Upper lobe of left lung (tissue), 6 donors: ENCODE results near the gene FUT2. TPM values are rescaled to one million over a fixed set of nuclear protein-coding genes. Genes with fewer than 3 reads are reported as not detected.
"Not testable (repeated sequence)": the region's sequence is repeated elsewhere in the genome, so short reads cannot be mapped to it uniquely, and the experiment has no call there.

Experiments used
- ATAC-seq, 2 donors: fragments of 200-7000 bp; cut with Tn5 transposase; one replicate each; pipeline ENCODE4 v1.9.1; 2022; ENCODE audit warnings: mild to moderate bottlenecking in 2 of 2, moderate library complexity in 2 of 2; ENCODE audit not compliant: low FRiP score in 2 of 2
- DNase-seq, 2 donors: peaks; one replicate each; pipeline ENCODE4 v3.0.0-alpha.2; 2019 to 2020
- H3K27ac ChIP-seq, 4 donors: fragments of 200-600 bp; sonication (generic); one replicate each; pipeline ENCODE4 v1.5.1; 2016 to 2019
- H3K27me3 ChIP-seq, 4 donors: fragments of 200-600 bp; sonication (generic); one replicate each; pipeline ENCODE4 v1.5.1; 2017 to 2019
- H3K36me3 ChIP-seq, 4 donors: fragments of 200-600 bp; sonication (generic); one replicate each; pipeline ENCODE4 v1.5.1; 2016 to 2019
- H3K4me1 ChIP-seq, 4 donors: fragments of 200-600 bp; sonication (generic); one replicate each; pipeline ENCODE4 v1.5.1; 2018 to 2019
- H3K4me3 ChIP-seq, 4 donors: fragments of 200-600 bp; sonication (generic); one replicate each; pipeline ENCODE4 v1.5.1; 2017 to 2019; ENCODE audit warnings: mild to moderate bottlenecking in 2 of 4, moderate library complexity in 1 of 4
- H3K9me3 ChIP-seq, 4 donors: fragments of 200-600 bp; sonication (generic); one replicate each; pipeline ENCODE4 v1.5.1; 2018 to 2019
- EP300 ChIP-seq, 4 donors: sonication (generic); formaldehyde crosslinking; IDR thresholded peaks; one replicate each; pipeline ENCODE4 v1.5.1; 2017; ENCODE audit warnings: antibody characterized with exemption in 4 of 4, control low read depth in 2 of 4
- POLR2A ChIP-seq, 4 donors: fragments of 450-650 bp; IDR thresholded peaks; one replicate each; pipeline ENCODE4 v1.5.1; 2016 to 2017; ENCODE audit warnings: antibody characterized with exemption in 4 of 4, mild to moderate bottlenecking in 2 of 4
- POLR2AphosphoS5 ChIP-seq, 2 donors: sonication (generic); formaldehyde crosslinking; IDR thresholded peaks; one replicate each; pipeline ENCODE4 v1.5.1; 2017; ENCODE audit warnings: antibody characterized with exemption in 2 of 2
- WGBS, 2 donors: methylation state at CpG; one replicate each; pipeline ENCODE4 v1.1.5; 2017 to 2018; 5-methylcytosine and 5-hydroxymethylcytosine counted together
- total RNA-seq, 6 donors: library from RNA; depleted of rRNA in 4 of 6; stranded (reverse); fragments of >200 nt in 4 of 6; gene quantifications; one replicate each; pipeline versions ENCODE4 v1.1.0 to v1.2.1, GENCODE V29; 2016 to 2021
- TF ChIP-seq, protein P1 (sequence below), 6 experiments: fragments of 450-650 bp in 4 of 6; fragments of 200-600 bp in 2 of 6; sonication (generic) in 2 of 6; IDR thresholded peaks; one replicate each; pipeline ENCODE4 v1.5.1; 2016 to 2019; ENCODE audit warnings: antibody characterized with exemption in 6 of 6
- donor health status: DM: no; HTN: no; CAD: no; lungs with moderate emphysema.
- donor health status: DM: no; HTN: yes; CAD: no; lungs with severe emphysema.

The FUT2 gene
- total RNA-seq, 6 donors from 2014 or later: 0.15 to 4.7 (median 1.9) TPM; not detected in 1

DNA sequence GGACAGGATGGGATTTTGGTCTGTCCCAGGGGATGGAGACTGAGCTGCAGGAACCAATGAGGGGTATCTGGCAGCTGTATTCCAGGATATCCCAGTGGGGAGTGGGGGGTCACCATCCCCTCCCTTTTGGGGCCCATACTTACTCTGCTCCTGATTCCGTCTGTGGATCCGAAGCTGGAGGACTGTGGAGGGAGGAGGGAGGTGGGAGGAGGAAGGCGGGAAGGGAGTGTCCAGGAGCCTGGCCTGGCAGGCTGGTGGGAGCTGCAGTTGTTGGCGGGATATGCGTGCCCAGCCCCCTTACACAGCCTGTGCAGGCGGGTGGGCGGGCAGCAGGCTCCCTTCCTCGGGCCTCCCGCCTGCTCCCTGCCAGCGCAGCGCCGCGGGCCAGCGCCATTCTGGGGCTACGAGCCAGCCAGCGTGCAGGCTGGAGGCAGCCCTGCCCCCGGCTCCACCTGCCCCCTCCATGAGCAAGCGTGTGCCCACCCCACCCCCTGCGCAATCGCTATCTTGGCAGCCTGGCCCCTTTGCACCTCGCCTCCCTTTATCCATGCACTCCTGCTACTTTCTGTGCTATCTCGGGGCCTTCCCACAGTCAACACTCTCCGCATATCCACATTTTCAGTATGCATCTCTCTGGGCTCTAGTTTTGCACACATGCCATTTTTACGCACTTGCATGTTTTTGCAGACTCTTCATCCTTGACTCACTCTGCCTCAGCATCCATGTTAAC lies 21.0 kb downstream of the FUT2 start:
- no peaks in the 10 kb centered on the region for H3K9me3 ChIP-seq
- TF ChIP-seq POLR2A (IDR thresholded peaks at IDR 0.05): no peak
- TF ChIP-seq EP300 (IDR thresholded peaks at IDR 0.05): no peak
- no peak for TF ChIP-seq POLR2AphosphoS5 (IDR thresholded peaks at IDR 0.05)
- TF ChIP-seq, protein P1, sequence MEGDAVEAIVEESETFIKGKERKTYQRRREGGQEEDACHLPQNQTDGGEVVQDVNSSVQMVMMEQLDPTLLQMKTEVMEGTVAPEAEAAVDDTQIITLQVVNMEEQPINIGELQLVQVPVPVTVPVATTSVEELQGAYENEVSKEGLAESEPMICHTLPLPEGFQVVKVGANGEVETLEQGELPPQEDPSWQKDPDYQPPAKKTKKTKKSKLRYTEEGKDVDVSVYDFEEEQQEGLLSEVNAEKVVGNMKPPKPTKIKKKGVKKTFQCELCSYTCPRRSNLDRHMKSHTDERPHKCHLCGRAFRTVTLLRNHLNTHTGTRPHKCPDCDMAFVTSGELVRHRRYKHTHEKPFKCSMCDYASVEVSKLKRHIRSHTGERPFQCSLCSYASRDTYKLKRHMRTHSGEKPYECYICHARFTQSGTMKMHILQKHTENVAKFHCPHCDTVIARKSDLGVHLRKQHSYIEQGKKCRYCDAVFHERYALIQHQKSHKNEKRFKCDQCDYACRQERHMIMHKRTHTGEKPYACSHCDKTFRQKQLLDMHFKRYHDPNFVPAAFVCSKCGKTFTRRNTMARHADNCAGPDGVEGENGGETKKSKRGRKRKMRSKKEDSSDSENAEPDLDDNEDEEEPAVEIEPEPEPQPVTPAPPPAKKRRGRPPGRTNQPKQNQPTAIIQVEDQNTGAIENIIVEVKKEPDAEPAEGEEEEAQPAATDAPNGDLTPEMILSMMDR (IDR thresholded peaks at IDR 0.05): no peak
- peaks cover 0 to 9% (median 0%) of the 10 kb centered on the region in 4 donors for H3K36me3 ChIP-seq
- no peak for ATAC-seq
- DNase-seq: peak in 1 of 2 donors; percentile 87
- 35 to 42% methylated on average over 10 to 11 of the region's 24 CpGs for WGBS, 2 donors
- peaks cover 48 to 77% (median 61%) of the 10 kb centered on the region in 4 donors for H3K4me1 ChIP-seq
- H3K27me3 ChIP-seq: no peaks in the 10 kb centered on the region
- H3K4me3 ChIP-seq: peak overlapping the region in 3 of 4 donors; percentile 15 to 31 (median 20)
- peak overlapping the region in 3 of 4 donors; percentile 83 to 87 (median 87) for H3K27ac ChIP-seq

- ATAC-seq: not testable (repeated sequence)
- WGBS, 2 donors: 92 to 95% methylated on average over 13 of the region's 13 CpGs
Observed at GRCh38 chr19:48718106-48718505, 22.3 kb downstream of the FUT2 start.

GRCh38 chr19:48718711-48719231 lies 23.0 kb downstream of the FUT2 start:
- Histone ChIP-seq H3K36me3 (peaks cover 0 to 10% (median 0%) of the 10 kb centered on the region in 4 donors), H3K9me3 (no peaks in the 10 kb centered on the region), H3K27ac (peak overlapping the region in 3 of 4 donors; percentile 74 to 91 (median 83)), H3K27me3 (no peaks in the 10 kb centered on the region), H3K4me3 (no peak overlapping the region), H3K4me1 (peaks cover 41 to 71% (median 68%) of the 10 kb centered on the region in 4 donors)
- ATAC-seq (no peak), DNase-seq (peak in 1 of 2 donors; percentile 17)
- TF ChIP-seq POLR2A (IDR thresholded peaks at IDR 0.05): no peak
- 56 to 64% methylated on average over 15 of the region's 15 CpGs for WGBS, 2 donors

More at GRCh38 chr19:48718106-48718505, 22.3 kb downstream of the FUT2 start:
- not testable (repeated sequence) for H3K4me3 ChIP-seq, DNase-seq, H3K27me3 ChIP-seq, H3K9me3 ChIP-seq, H3K27ac ChIP-seq, H3K36me3 ChIP-seq
- peaks cover 45 to 74% (median 69%) of the 10 kb centered on the region in 4 donors for H3K4me1 ChIP-seq

- peak within 1 kb of the TSS; percentile 46 to 91 (median 82) for H3K27ac ChIP-seq
- TF ChIP-seq POLR2A (IDR thresholded peaks at IDR 0.05) (no peak), POLR2AphosphoS5 (IDR thresholded peaks at IDR 0.05) (no peak), EP300 (IDR thresholded peaks at IDR 0.05) (no peak)
- TF ChIP-seq, protein P1 (IDR thresholded peaks at IDR 0.05): no peak
- H3K4me3 ChIP-seq: peak within 1 kb of the TSS in 3 of 4 donors; percentile 49 to 60 (median 57)
- peaks cover 0 to 18% (median 0%) of the 10 kb centered on the region in 4 donors for H3K36me3 ChIP-seq
- ATAC-seq: no peak
- H3K4me1 ChIP-seq: peaks cover 46 to 75% (median 74%) of the 10 kb centered on the region in 4 donors
- peak in 1 of 2 donors; percentile 87 for DNase-seq
- H3K9me3 ChIP-seq: no peaks in the 10 kb centered on the region
- WGBS, 2 donors: 77 to 89% methylated on average over 16 to 20 of the region's 33 CpGs
- H3K27me3 ChIP-seq: no peaks in the 10 kb centered on the region
Observed at GRCh38 chr19:48719263-48720171, 23.7 kb downstream of the FUT2 start, which contains the start of gene MAMSTR. MAMSTR (minus strand) TSS chr19:48719725; CDS start chr19:48719031, 694 bp downstream.

DNA sequence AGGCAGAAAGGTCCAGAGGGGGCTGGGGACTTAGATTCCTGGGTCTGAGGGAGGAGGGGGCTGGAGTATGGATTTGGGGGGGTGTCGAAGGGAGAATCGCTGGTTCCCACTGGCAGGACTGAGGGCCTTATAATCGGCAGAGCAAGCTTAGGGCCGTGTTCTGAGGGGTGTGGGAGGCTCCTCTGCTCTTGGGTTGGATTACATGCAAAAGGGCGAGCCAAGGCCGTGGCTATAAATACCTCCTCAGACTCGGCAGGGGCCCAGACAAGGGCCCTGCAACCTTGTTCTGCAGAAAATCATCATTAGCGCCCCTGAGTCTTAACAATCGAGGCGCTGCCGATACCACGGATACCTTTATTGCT lies 24.5 kb downstream of the FUT2 start:
- peak overlapping the region in 3 of 4 donors; percentile 74 to 91 (median 83) for H3K27ac ChIP-seq
- DNase-seq (no peak), ATAC-seq (no peak)
- H3K9me3 ChIP-seq: no peaks in the 10 kb centered on the region
- H3K4me1 ChIP-seq: peaks cover 45 to 75% (median 74%) of the 10 kb centered on the region in 4 donors
- no peaks in the 10 kb centered on the region for H3K27me3 ChIP-seq
- 37 to 49% methylated on average over 12 of the region's 12 CpGs for WGBS, 2 donors
- H3K4me3 ChIP-seq: peak overlapping the region in 3 of 4 donors; percentile 49 to 60 (median 57)
- peaks cover 0 to 19% (median 0%) of the 10 kb centered on the region in 4 donors for H3K36me3 ChIP-seq
- TF ChIP-seq EP300 (IDR thresholded peaks at IDR 0.05) (no peak), POLR2A (IDR thresholded peaks at IDR 0.05) (no peak), POLR2AphosphoS5 (IDR thresholded peaks at IDR 0.05) (no peak)
- TF ChIP-seq, protein P1 (IDR thresholded peaks at IDR 0.05): no peak
